Hypothalamus (tissue), 51 donors: ENCODE data around the gene BST1.
"Not testable (repeated sequence)": the region's sequence is repeated elsewhere in the genome, so short reads cannot be mapped to it uniquely, and the experiment has no call there.

Experiments
- DNase-seq, 51 donors: peaks; one replicate each; lab custom pipeline; 2025; lab: John Stamatoyannopoulos, UW

Gene BST1

DNA sequence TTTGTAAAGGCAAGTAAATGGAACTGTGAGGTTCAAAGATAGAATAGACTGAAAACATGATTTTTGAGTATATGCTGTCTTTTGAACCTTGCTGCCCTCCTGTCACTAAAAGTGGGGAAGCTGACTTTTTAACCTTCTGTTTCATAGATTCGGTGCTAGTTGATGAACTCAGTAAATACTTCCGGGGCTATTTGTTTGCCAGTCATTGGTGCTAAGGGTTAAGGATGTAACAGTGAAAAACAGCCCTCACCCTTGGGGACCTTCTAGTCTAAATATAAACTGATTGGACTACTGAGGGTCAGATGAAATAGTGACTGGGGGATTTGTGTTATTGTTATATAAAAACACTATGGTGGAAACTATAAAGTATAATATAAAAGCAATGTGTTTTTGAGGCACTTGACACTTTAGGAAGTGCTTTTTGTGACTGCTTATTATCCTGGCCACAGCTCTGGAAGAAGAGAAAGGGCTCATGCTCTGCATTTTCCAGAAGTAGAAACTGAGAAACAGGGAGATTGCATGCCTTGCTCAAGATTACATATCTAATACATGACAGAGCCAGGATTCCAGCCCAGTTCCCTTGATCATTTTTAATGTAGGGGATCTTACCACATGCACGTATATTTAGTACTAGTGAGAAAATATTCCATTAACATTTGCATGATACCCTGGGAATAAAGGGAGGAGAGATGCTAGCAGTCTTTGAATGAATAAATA is 3.9 kb downstream of the BST1 start:
- DNase-seq, result no peak

DNA sequence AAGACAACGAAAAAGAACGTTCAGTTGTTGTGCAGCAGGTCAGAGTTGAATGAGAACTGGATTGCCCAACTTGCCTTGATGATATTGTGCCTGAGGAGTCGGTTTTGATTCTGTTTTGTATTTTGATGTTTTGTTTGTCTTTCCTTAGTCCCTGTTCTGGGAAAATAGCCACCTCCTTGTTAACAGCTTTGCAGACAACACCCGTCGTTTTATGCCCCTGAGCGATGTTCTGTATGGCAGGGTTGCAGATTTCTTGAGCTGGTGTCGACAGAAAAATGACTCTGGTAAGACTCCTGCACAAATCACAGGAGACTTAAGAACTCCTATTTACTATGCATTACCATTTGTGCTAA is 4.5 kb downstream of the BST1 start:
- DNase-seq, result no peak

DNA sequence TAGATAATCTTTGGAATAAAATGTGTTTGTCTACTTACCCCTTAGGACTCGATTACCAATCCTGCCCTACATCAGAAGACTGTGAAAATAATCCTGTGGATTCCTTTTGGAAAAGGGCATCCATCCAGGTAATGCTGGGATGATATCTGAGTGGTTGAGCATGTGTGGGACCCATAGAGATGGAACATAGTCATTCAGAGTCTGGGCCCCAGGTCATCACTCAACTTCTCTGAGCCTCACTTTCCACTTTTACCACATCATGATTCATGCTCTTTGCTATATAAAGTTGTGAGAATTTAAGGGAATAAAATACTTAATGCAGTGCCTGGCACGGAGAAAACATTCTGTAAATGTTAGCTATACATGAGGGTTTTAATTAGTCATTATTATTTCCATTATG is 8.9 kb downstream of the BST1 start:
- DNase-seq, result no peak

DNA sequence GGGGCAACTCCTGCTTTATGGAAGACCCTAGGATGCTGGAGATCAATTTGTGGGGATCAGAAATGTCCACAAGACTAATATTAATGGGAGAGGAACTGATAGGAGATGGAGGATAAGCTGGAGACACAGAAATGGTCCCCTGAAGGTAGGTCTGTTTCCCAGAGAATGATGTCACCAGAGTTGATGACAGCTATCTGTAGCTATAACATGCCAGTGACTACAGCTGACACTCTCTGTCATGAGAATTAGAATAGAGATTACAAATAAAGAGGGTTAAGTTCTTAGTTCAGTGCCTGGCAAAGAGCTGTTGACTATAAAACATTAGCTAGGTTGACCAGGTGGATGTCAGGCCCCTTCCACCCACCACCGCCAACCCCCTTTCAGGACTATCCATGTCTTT is 9.3 kb downstream of the BST1 start:
- DNase-seq, result no peak

DNA sequence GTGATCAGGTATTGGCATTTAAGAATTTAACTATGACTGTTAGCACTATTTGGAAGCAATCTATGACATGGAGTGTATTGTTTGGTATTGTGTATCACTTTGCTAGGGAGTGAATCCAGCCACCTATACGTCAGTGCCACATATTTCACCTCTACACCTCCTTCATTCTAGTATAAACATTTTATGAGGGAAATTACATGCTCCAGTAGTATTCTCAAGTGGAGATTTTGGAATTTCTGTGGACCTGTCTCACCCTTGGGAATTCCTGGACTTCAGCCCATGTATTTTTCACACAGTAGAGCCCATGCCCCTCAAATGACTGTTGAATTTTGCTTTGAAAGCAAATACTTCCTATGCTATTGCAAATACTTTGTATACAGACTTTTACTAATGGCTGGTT is 11.3 kb downstream of the BST1 start:
- no peak for DNase-seq

DNA sequence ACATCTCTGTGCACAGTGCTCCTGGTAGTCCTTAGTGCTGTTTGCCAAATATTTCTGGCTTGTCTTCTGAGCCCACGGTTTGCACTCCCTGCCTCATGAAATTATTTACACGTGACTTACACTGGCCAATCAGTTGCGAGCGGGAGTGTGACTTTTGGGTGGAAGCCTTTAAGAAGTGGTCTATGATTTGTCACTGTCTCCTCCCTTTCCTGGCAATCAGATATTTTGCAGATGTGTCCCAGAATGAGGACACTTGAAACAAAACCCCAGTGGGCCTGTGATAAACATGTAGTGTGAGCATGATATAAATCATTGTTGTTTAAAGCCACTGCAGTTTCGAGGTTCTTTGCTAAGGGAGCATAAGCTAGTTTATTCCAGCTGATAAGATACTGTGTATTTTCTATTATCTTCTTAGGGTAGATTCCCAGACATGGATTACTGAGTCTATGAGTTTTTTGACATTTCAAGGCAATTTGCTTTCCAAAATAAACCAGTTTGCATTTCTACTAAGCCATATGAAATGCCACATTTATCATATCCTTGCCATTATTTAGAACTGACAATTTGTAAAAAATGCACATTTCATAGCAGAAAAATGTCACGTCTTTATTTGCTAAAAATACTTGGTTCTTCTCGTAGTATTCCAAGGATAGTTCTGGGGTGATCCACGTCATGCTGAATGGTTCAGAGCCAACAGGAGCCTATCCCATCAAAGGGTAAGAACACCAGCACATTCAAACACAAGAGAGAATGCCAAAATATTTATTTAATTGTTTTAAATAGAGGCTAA is 12.0 kb downstream of the BST1 start:
- DNase-seq, result no peak

DNA sequence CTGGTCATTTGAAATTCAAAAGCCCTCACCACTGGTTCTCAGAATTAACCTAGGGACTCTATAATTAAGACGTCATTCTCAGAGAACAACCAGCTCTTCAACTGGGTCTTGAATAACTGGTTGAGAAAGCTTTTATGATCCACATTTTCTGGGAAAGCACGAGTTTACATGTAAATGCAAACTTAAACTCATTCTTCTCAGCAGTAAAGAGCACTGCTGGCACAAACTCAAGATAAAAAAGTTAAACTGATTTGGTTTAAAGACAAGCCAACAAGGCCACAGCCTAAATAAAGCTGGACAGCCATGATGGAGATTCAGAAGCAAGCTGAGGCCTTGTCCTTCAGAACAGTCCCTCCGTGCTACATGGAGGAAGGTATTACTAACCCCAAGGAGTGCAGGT is 13.2 kb downstream of the BST1 start:
- no peak for DNase-seq

DNA sequence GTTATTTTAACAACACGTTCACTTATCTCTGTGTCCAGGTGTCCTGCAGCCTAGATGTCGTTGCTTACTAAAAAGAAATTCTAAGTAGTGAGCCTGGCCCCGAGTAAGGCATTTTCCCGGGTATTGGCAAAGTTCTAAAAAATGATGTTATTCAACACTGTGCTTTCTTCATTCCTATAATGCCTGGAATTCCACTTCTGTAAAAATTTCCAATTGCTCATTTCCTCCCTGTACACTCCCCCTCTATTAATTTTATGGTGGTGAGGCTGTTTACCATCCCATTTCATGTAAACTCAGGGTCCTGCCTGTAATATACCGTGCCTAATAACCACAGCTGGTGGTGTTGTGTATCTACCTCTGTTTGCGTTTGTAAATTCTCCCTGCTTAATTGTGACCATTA is 14.2 kb downstream of the BST1 start:
- no peak for DNase-seq

DNA sequence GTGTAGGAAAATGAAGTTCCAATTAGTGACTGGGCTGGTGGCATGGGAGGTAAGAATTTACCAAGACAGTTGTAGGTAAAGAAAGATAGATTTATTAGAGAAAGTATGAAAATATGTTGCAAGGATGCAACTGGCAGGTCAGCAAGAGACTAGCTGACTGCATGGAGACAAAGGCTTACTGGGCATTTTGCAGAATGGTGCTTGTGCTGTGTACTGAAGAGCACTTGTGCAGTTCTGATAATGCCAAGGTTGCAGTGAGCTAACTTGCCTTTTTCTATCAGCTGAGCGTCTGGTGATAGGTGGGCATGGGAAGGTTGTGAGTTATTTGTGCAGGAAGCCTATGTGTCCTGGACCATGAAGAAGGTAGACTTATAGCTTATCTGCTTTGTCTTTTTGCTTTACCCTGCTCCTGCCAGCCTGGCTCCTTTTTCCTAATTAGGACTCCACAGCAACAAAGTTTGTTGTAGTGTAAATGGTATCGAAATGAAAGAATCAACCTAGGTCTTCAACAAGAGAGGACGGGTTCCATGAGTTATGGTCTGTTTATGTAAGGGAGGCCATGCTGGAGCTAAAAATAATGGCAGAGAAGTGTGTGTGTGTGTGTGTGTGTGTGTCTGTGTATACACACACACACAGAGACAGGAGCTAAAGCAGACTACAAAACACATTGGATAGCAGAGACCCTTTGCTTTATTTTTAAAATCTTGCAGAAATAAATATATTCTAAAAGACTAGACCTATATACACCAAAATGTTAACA is 15.0 kb downstream of the BST1 start:
- no peak for DNase-seq

DNA sequence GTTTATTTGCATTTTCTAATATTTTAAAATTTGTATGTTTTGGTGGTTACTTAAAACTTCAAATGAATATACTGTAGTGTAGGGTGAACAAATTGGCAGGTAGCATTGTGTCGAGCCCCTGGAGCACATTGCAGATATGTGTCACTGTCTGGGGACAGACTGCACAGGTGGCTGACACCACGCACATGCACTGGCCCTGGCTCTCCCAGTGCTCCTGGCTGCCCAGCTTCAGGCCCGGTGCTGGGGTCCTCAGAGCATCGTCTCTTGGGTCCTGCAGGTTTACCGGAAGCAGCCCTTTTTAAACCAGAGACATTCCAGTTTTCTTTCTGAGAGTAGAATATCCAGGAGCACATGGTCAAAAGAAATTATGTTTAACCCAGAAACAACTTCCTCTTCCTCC is 15.6 kb downstream of the BST1 start:
- DNase-seq, result no peak

DNA sequence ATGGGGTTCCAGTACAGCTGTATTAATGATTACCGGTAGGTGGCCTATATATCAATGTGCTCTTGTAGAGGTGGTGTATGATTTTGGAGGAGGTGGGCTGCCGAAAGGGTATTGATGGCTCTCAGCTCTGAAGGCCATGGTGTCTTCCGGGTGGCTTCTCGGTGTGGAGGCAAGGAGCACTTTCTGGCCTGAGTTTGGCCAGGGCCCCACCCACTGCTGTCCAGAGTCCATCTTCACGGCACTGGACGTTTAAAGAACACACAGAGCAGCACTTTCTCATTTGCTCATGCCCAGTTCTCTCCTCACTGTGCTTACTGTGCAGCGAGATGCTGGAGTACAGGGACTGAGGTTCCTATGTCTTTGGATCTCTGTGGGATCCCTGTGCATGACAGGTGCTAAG is 16.1 kb downstream of the BST1 start:
- no peak for DNase-seq

DNA sequence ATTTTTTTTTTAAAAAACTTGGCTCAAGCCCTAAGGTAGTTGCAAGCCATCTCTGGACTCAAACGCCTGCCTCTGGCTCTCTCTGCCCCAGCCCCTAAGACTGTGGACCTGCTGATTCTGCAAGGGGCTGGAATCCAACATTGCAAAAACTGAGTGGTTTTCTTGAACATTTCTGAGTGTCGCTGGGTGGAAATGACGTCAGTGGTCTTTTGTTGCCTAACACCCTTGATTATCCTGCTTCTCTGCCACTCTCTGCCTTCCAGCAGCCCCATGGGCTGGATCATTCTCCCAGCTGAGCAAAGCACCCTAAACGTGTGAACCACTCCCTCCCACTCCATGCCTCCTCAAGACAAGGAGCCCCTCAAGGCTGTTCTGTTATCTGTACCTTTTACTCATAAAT is 16.6 kb downstream of the BST1 start:
- no peak for DNase-seq

DNA sequence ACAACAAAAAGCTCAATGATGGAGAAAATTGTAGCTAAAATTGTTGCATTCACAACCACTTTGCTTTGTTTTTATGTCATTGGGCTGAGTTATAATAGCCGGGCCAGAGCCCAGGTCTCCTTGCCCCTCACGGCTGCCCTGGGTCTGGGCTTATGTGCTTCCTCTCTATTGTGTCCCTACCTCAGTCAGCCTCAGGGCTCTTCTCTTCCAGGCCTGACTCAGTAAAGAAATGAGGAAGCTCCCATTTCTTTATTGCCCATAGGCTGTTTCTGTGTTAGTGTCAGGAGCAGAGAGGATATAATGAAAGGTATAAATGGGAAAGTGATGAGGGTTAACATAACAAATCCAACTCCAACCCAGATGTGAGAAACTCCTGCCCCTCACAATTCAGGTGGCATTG is 18.0 kb downstream of the BST1 start:
- DNase-seq, result no peak

DNA sequence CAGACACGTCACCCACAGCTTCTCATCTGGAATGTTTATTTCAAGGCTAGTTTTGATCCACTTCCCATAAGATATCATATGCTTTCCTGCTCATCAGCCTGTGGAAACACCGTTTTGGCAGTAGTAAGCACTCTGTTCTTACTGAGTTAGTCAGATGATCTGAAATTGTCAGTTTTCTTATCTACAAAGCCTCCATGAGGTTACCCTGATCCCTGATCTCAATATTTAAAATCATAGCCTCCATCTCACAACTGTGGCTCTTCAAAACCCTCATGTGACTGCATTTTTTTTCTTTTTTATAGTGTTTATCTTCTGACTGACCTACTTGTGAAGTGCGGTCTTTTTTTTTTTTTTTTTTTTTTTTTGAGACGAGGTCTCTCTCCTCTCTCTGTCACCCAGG is 22.7 kb downstream of the BST1 start:
- DNase-seq, result no peak

DNA sequence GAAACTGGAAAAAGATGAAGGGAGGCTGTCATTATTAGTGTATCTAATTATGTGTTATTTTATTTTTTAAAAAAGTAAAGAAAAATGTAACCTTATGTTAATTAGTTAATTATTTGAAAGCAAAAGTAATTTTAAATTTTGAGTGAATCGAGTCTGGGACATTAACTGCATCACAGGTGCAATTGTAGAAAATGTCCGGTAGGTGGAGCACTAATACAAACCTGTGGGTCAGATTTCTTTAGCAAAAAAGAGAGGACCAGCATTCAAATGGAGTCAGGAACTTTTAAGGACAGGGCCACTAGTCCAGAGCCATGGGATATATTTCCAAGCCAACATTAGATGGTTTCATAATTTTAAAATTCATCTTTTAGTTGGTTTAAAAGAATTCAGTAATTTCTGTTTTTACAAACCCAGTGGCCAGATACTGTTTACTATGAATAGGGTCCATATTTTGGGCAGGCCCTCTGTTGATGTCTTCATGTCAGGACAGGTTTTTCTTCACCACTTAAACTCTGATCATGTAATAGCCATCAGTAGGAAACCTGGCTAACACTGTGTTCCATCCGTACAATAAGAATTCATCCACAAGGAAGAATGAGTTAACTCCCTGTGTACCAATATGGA is 27.2 kb downstream of the BST1 start:
- DNase-seq, result peak in 7 of 51 donors; percentile 1 to 32 (median 7)

DNA sequence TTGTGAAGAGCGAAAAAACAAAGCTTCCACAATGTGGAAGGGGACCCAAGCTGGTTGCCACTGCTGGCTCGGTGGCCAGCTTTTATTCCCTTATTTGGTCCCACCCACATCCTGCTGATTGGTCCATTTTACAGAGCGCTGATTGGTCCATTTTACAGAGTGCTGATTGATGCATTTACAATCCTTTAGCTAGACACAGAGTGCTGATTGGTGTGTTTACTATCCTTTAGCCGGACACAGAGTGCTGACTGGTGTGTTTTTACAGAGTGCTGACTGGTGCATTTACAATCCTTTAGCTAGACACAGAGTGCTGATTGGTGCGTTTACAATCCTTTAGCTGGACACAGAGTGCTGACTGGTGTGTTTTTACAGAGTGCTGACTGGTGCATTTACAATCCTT is 30.2 kb downstream of the BST1 start:
- not testable (repeated sequence) for DNase-seq

DNA sequence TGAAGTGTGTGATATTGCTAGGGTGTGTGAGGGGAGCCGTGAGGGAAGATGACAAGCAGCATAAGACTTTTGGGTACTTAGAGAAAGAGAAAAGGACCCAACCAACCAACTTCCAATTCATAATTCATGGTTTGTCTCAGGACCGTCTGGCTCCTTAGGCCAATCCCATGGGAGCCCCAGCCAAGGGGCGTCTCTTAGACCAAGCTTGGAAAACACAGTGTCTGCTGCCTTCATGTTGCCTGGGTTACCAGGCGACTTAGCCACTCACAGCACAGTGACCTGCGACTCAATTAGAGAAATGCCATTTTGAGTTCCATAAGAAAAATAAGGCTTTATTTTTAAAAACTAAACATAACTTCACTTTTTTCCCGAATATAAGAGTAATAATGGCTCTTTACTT is 32.7 kb downstream of the BST1 start:
- DNase-seq, result peak in 16 of 51 donors; percentile 1 to 63 (median 14)

DNA sequence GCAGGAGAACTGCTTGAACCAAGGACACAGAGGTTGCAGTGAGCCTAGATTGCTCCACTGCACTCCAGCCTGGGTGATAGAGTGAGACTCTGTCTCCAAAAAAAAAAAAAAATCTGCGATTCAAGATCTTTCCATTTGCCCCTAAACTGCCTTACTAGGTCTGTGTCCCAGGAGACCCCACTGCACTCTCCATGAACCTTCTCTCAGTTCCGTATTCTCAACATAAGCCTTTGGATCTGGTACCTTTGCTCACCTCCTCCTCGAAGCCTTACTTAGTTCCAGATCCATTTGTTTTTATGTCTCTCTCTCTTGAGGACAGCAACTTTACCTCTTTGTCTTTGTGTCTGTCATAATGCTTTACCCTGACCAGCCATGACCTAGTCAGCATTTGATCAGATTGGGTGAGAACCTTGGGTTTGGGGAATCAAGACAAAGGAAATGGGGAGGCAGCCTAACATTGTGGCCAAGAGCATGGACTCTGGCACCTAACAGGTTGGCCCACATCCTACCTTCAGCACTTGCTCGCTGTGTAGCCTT is 33.7 kb downstream of the BST1 start:
- DNase-seq, result no peak

DNA sequence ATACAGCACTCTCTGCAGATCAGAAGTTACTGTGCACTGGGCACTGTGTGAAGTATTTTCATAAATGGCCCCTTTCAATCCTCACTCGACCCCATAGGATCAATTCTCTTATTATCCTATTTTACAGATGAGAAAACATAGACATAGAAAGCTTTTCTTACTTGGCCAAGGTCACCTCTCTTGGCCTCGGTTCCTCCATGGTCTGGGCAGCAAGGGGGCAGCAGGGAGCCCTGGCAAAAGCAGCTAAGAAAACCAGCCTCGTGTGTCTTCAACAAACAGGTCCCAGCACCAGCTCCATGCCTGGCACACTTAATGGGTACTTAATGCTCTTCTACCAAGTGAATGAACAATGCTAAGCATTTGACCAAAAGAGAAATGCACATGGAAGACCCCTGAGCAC is 34.4 kb downstream of the BST1 start:
- DNase-seq, result peak in 2 of 51 donors; percentile 1 to 3

DNA sequence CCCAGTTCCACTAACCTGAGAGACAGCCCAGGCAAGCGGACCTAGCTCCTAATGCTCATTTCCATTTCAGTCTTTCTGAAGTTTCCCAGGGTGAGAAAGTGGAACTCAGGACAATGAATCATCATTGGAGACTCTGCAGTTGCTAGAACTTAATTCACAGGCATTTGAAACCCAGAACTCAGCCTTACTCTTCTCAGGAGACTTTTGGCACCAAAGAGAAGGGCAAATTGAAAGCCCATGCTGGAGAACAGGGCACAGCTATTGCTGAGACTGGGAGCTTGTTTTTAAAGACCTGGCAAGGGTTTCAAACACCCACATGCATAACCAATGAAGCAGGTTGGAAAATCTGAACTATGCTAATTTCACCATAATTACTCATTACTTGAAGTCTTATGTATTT is 36.0 kb downstream of the BST1 start:
- DNase-seq, result peak in 12 of 51 donors; percentile 6 to 57 (median 12)
